ENCODE measurements around the gene UQCRH. TPM values are rescaled to one million over a fixed set of nuclear protein-coding genes. Genes with fewer than 3 reads are reported as not detected.
A peak's percentile ranks its signal among the peaks of the same experiment; 100 is the strongest.
"Not testable (repeated sequence)": the region's sequence is repeated elsewhere in the genome, so short reads cannot be mapped to it uniquely, and the experiment has no call there.

Gene UQCRH
- total RNA-seq, 1 donor from 2014 or later = 575 TPM

DNA sequence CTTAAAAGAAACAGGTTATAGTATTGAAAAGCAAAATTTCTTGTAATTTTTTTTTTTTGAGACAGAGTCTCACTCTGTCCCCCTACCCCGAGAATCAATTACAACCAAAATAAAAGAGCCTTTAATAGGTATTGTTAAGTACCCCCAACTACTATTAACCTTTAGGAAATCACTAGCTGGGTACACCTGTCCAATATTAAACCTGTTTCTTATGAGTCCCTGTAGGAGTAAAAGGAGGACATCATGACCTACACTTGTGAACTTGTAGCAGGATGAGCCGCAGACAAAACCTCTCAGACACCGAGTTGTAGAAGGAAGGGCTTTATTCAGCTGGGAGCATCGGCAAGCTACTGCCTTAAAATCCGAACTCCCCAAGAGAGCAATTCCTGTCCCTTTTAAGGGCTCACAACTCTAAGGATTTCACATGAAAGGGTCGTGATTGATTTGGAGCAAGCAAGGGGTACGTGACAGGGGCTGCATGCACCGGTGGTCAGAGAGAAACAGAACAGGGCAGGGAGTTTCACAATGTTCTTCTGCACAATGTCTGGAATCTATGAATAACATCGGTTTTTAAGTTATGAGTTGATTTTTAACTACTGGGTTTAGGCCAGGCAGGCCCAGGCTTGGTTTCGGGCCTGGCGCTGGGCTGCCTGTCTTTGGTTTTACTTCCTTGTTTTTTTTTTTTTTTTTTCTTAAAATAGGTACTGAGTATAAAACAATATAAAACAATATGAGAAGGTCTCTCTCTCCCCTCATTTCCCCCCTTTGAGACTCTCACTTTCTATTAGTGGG lies 22.0 kb downstream of the UQCRH start:
- DNase-seq (ENCODE audit: low read depth); H3K36me3 ChIP-seq (ENCODE audit: control insufficient read depth, insufficient read depth, low read length); H3K27me3 ChIP-seq (ENCODE audit: control insufficient read depth, insufficient read depth, low read length); H3K4me3 ChIP-seq (ENCODE audit: low read depth, low read length): not testable (repeated sequence)

DNA sequence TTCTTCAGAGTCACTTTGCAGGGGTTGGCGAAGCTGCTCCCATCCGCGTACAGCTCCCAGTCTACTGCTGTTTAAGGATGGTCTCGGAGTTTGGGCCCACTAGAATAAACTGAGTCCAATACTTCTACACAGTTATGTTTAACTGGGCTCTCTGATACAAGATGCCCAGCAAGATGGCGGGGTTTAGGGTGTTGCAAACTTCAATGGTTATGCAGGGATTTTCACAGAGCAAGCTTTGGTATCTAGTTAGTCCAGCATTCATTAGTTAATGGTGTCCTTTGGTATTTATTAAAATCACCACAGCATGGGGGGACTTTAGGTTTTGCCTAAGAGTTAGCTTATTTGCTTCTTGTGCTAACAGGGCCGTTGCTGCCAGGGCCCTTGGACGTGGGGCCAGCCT lies 24.7 kb downstream of the UQCRH start:
- not testable (repeated sequence) for H3K27me3 ChIP-seq (ENCODE audit: control insufficient read depth, insufficient read depth, low read length); H3K36me3 ChIP-seq (ENCODE audit: control insufficient read depth, insufficient read depth, low read length); DNase-seq (ENCODE audit: low read depth); H3K4me3 ChIP-seq (ENCODE audit: low read depth, low read length)

- not testable (repeated sequence) for H3K36me3 ChIP-seq (ENCODE audit: control insufficient read depth, insufficient read depth, low read length); DNase-seq (ENCODE audit: low read depth); H3K4me3 ChIP-seq (ENCODE audit: low read depth, low read length); H3K27me3 ChIP-seq (ENCODE audit: control insufficient read depth, insufficient read depth, low read length)
These were observed 26.3 kb downstream of the UQCRH start for GRCh38 chr1:46329807-46330206.

- not testable (repeated sequence) for DNase-seq (ENCODE audit: low read depth); H3K27me3 ChIP-seq (ENCODE audit: control insufficient read depth, insufficient read depth, low read length); H3K36me3 ChIP-seq (ENCODE audit: control insufficient read depth, insufficient read depth, low read length)
- H3K4me3 ChIP-seq (ENCODE audit: low read depth, low read length) = peak overlapping the region; percentile 22
These were observed 26.9 kb downstream of the UQCRH start for GRCh38 chr1:46330381-46330780.

DNA sequence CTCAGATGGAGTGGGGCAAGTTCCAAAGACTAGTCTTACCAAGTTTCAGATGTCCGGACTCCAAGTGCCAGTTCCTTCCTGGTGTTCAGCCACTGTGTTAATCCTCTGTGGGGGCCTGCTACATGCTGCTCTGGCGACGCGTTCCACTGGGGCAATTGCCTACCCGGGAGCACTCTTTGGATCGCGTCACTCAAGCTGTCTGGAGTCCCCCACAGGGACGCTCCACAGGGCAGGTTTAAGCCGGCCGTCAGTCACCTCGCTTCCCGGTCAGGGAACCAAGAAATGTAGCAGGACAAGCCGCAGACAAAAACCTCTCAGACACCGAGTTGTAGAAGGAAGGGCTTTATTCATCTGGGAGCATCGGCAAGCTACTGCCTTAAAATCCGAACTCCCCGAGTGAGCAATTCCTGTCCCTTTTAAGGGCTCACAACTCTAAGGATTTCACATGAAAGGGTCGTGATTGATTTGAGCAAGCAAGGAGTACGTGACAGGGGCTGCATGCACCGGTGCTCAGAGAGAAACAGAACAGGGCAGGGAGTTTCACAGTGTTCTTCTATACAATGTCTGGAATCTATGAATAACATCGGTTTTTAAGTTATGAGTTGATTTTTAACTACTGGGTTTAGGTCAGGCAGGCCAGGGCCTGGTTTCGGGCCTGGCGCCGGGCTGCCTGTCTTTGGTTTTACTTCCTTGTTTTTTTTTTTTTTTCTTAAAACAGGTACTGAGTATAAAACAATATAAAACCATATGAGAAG lies 28.5 kb downstream of the UQCRH start:
- not testable (repeated sequence) for DNase-seq (ENCODE audit: low read depth); H3K27me3 ChIP-seq (ENCODE audit: control insufficient read depth, insufficient read depth, low read length); H3K36me3 ChIP-seq (ENCODE audit: control insufficient read depth, insufficient read depth, low read length)
- H3K4me3 ChIP-seq (ENCODE audit: low read depth, low read length) = peak overlapping the region; percentile 29

DNA sequence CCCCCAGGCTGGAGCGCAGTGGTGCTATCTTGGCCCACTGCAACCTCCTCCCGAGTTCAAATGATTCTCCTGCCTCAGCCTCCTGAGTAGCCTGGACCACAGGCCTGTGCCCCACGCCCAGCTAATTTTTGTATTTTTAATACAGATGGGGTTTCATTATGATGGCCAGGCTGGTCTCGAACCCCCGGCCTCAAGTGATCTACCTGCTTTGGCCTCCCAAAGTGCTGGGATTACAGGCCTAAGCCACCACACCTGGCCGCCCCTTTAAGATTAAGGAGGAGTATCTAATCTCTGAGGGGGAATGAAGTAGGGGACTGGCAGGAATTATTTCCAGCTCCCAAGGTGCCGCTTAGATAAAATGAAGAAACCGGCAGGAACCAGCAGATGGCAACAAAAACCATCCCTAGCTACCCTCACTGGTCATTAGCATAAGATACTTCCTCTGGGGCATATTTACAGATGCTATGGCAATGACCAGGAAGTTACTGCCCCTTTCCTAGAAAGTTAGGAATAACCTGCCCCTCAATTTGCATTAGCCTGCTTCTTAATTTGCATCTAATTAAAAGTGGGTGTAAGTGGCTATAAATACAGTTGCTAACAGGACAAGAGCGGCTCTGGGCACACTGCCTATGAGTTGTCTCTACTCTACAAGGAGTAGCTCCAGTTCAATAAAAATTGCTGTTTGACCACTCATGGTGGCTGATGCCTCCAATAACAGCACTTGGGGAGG lies 30.0 kb downstream of the UQCRH start:
- TF ChIP-seq, protein P1, sequence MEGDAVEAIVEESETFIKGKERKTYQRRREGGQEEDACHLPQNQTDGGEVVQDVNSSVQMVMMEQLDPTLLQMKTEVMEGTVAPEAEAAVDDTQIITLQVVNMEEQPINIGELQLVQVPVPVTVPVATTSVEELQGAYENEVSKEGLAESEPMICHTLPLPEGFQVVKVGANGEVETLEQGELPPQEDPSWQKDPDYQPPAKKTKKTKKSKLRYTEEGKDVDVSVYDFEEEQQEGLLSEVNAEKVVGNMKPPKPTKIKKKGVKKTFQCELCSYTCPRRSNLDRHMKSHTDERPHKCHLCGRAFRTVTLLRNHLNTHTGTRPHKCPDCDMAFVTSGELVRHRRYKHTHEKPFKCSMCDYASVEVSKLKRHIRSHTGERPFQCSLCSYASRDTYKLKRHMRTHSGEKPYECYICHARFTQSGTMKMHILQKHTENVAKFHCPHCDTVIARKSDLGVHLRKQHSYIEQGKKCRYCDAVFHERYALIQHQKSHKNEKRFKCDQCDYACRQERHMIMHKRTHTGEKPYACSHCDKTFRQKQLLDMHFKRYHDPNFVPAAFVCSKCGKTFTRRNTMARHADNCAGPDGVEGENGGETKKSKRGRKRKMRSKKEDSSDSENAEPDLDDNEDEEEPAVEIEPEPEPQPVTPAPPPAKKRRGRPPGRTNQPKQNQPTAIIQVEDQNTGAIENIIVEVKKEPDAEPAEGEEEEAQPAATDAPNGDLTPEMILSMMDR (IDR thresholded peaks at IDR 0.05; ENCODE audit: insufficient read depth, low read length, poor library complexity, severe bottlenecking) = peak; percentile 39
- Histone ChIP-seq H3K36me3 (ENCODE audit: control insufficient read depth, insufficient read depth, low read length) (no peaks in the 10 kb centered on the region), H3K27me3 (ENCODE audit: control insufficient read depth, insufficient read depth, low read length) (no peaks in the 10 kb centered on the region), H3K4me3 (ENCODE audit: low read depth, low read length) (no peak overlapping the region)
- DNase-seq (ENCODE audit: low read depth) = no peak

- H3K4me3 ChIP-seq (ENCODE audit: low read depth, low read length) = no peak overlapping the region
- TF ChIP-seq, protein P1 (IDR thresholded peaks at IDR 0.05; ENCODE audit: insufficient read depth, low read length, poor library complexity, severe bottlenecking) = no peak
- no peaks in the 10 kb centered on the region for H3K36me3 ChIP-seq (ENCODE audit: control insufficient read depth, insufficient read depth, low read length)
- no peaks in the 10 kb centered on the region for H3K27me3 ChIP-seq (ENCODE audit: control insufficient read depth, insufficient read depth, low read length)
- no peak for DNase-seq (ENCODE audit: low read depth)
These were observed 30.5 kb downstream of the UQCRH start for GRCh38 chr1:46334030-46334384.

- no peaks in the 10 kb centered on the region for H3K36me3 ChIP-seq (ENCODE audit: control insufficient read depth, insufficient read depth, low read length)
- no peaks in the 10 kb centered on the region for H3K27me3 ChIP-seq (ENCODE audit: control insufficient read depth, insufficient read depth, low read length)
- TF ChIP-seq, protein P1 (IDR thresholded peaks at IDR 0.05; ENCODE audit: insufficient read depth, low read length, poor library complexity, severe bottlenecking) = no peak
- DNase-seq (ENCODE audit: low read depth) = no peak
- no peak overlapping the region for H3K4me3 ChIP-seq (ENCODE audit: low read depth, low read length)
These were observed 31.6 kb downstream of the UQCRH start for GRCh38 chr1:46335081-46335480.

DNA sequence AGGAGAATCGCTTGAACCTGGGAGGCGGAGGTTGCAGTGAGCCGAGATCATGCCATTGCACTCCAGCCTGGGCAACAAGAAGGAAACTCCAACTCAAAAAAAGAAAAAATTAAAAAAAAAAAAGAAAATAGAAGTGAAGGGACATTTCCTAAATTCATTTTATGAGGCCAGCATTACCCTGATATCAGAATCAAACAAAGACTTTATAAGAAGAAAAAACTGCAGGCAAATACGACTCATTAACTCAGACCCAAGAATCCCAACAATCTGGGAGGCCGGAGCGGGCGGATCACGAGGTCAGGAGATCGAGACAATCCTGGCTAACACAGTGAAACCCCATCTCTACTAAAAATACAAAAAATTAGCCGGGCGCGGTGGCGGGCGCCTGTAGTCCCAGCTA lies 33.9 kb downstream of the UQCRH start:
- not testable (repeated sequence) for H3K27me3 ChIP-seq (ENCODE audit: control insufficient read depth, insufficient read depth, low read length); H3K36me3 ChIP-seq (ENCODE audit: control insufficient read depth, insufficient read depth, low read length); H3K4me3 ChIP-seq (ENCODE audit: low read depth, low read length); DNase-seq (ENCODE audit: low read depth)
